GM18498 (cell line): Measurements from ENCODE around the gene PIK3C2B.
"Not testable (repeated sequence)": the region's sequence is repeated elsewhere in the genome, so short reads cannot be mapped to it uniquely, and the experiment has no call there.

ENCODE experiments used
- ATAC-seq: cut with Tn5 transposase; IDR thresholded peaks from one replicate; pipeline ENCODE4 v1.9.1; 2021; ENCODE audit warnings: mild to moderate bottlenecking, moderate library complexity; ENCODE audit not compliant: unreplicated experiment

Gene PIK3C2B

DNA sequence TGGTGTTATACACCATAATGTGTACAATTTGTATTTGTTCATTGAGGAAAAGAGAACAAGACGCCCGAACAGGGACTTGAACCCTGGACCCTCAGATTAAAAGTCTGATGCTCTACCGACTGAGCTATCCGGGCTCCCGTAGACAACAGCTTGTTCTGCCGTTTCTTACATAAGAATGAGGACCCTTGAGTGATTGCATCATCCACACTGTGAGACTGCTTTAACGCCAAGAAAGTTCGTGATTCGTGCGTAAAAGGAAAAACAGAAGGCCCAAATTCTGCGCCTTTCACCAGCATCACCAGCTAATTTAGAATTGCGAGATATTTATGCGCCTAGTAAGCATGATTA, 12.3 kb upstream of the PIK3C2B start:
- peak; percentile 57 for ATAC-seq

DNA sequence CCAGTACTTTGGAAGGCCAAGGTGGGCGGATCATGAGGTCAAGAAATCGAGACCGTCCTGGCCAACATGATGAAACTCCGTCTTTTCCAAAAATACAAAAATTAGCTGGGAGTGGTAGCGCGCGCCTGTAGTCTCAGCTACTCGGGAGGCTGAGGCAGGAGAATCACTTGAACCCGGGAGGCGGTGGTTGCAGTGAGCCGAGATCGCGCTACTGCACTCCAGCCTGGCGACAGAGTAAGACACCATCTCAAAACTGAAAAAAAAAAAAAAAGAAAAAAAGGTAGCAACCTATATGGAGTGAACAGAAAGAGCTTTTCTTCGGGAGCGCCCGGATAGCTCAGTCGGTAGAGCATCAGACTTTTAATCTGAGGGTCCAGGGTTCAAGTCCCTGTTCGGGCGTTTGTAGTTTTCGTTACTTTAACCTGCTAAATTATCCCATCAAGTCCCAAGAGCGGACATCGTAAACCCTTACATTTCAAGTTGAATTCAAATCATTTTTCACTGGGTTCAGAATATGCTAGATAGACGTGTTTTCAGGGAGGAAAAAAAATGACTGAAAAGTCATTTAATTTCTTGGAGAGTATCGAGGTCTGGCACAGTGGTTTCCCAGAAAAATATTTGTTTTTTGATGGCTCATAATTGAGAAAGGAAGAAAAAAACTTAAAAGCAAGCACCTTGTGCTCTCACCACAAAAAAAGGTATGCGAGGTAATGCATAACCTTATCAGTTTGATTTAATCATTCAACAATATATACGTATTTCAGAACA, 11.8 kb upstream of the PIK3C2B start:
- ATAC-seq = peak; percentile 73

DNA sequence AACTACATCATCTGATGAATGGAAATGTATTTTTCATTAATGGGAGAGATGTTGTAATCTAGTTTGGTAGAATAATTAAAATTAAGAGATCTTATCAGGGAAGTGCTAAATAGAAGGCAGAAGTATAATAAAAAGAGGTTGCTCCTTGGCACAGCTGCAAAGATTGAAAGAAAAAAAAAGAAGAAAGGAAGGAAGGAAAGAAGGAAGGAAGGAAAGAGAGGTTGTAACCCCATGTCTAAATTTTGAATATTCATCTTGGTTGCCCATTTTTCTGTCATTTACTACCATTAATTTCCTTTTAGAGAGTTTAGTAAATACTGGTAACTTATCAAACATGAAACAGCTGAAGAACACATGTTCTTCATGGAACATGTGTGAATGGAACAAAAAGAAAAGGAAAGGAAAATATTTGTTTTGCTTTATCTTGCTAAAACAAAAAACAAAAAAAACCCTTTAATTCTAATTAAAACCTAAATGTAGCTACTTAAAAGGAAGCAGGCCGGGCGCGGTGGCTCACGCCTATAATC, 11.1 kb upstream of the PIK3C2B start:
- ATAC-seq = no peak

DNA sequence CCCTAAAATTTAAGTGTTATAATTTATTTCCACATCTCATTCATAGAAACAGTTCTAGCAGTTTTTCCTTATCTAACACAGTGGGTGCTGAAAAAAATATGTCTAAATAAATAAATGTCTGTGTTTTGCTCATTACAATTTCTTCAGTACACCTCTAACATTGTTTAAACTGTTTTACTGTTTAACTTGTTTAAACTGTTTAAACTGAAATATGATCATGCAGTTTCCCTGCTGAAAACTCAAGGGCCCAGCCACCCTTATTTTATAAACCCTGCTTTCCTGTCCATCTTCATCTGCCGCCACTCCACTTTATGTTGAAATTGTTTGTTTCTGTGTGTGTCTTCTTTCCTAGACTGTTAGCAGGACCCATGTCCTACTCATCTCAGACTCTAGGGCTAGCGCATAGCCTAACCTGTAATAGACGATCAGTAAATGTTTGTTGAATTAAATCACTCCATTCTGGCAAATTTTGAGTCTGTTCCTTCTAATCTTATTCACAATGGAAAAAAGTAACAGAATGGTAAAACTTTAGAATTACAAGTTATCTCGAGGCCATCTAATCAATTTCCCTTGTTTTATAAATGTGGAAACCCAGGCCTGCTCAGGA, 9.4 kb upstream of the PIK3C2B start:
- ATAC-seq = no peak

DNA sequence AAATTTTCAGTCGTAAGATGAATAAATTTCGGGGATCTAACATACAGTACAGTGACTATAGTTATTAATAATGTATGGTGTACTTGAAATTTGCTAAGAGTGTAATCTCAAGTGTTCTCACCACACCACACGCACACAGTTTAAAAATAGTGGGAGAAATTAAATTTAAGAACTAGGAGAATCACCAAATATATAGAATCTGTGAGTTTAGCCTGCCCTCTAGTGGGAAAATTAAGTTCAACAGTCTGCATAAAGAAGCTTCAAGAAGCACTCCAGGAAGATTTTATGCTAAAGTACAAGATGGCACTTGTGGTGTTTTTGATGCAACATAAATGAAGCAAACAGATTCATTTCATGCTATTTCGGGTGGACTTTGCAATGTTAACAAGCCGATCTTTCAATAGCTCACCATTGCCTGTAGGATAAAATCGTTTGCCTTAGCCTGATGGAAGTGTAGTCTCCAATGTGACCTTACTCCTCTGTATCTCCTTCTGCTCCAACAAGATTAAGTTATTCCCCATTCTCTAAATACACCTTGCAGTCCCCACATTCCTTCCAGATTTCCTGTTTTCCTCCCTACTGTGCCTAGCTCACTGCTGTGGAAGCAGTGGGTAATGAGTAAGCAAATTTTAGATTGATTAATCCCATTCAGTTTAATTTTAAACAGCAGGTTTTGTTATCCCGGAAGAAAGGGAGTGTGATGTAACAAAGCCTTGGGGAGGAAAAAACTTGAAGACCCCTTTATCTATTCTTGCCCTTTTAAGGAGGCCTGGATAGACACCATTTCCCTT, 8.7 kb upstream of the PIK3C2B start:
- ATAC-seq = no peak

DNA sequence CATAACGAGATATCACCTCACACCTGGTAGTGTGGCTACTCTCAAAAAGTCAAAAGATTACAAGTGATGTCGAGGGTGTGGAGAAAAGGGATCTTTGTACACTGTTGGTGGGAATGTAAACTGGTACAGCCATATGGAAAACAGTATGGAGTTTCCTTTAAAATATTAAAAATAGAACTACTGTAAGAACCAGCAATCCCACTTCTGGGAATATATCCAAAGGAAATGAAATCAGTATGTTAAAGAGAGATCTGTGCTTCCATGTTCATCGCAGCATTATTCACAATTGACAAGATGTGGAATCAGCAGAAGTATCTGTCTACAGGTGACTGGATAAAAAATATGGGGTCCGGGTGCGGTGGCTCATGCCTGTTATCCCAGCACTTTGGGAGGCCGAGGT, 7.6 kb upstream of the PIK3C2B start:
- no peak for ATAC-seq

DNA sequence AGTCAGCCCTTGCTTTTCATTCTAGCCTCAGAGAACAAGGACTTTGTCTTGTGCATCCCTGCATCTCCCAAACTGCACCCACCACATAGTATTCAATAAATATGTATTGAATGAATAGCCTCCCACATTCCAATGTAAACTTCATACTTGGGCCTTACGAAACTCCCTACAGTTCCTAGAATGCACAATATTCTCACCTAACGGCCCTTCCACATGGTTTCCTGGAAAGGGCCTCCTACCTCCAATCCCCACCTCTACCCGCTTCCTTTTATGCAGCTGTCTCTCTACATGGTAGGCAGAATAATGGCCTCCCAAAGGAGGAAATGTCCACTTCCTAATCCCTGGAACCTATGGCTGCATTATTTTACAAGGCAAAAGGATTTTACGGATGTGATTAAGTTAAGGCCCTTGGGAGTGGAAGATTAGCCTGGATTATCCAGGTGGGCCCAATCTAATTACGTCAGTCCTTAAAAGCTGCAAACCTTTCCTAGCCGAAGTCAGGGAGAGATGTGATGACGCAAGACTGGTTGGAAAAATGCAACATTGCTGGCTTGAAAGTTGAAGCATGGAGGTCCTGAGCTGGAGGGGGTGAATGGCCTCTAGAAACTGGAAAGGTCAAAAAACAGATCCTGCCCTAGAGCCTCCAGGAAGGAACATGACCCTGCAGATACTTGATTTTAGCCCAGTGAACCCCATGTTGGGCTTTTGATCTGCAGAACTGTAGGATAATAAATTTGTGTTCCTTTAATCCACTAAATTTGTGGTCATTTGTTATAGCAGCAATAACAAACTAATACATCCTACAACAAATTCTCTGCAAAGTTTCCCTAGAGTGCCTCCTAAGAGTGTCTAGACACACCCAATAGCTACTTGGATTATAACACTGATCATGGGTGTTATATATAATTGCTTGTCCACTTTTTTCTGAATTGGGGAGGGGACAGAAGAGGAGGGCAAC, 5.2 kb upstream of the PIK3C2B start:
- ATAC-seq = no peak

DNA sequence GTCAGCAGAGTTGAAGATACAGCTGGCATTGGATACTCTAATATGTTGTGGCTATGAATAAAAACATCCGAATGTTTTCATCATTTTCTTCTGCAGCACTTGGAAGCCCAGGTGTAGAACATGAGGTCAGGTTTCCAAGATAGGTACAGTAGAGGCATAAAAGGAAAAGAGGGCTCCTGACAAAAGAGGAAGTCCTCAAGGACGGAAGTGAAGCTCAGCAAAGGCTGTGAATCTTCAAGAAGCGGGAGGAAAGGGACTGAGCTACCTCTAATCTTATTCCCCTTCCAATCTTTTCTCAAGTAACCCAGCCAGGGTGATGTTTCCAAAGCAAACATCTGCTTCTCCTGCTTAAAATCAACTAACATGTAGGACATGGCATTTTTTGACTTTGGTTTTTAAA, 4.4 kb upstream of the PIK3C2B start:
- no peak for ATAC-seq

DNA sequence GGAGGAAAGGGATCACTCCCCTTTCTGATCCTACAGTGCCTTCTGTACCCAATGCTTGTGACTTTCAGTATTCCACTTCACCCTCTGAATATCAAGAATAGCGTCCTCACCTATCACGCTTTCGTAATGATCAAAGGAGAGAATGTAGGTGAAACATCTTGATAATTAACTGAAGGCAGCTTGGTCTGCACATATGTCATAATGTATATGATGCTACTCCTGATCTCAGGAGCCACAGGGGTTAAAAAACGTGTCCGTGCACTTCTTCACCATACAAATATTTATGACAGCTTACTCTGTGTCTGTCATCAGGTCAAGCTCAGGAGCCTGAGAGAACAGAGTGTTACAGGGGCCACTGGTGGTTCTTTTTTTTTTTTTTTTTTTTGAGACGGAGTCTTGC, 1.2 kb upstream of the PIK3C2B start:
- ATAC-seq = no peak

DNA sequence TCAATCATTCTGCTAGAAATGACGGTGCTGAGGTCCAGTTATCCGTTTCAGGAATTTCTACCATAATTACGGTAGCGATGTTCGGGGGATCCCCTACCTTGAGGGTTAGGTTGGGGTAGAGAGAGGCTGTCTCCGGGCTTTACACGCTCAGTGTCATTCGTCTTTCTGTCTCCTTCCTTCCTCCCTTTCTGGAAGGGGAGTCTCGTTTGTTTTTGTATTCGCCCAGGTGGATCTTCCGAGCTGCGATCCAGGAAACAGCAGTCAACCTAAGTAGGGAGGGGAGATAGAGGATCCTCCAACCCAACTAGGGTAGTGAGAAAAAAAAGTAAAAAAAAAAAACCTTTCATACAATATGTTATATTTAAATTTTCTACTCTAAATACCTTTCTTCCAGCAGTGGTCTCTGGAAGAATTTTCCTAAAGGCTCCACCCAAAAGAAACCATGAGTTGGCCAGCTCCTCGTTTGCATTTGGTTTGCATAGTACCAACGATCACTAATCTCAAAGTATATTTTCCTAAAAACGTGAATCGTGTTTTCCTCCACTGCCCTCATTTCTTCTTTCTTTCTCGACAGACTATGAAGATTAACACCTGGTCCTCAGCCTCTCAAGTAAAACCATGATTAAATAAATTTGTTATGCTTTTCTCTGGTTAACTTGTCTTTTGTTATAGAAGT, 611 bp upstream of the PIK3C2B start:
- ATAC-seq = peak; percentile 36

DNA sequence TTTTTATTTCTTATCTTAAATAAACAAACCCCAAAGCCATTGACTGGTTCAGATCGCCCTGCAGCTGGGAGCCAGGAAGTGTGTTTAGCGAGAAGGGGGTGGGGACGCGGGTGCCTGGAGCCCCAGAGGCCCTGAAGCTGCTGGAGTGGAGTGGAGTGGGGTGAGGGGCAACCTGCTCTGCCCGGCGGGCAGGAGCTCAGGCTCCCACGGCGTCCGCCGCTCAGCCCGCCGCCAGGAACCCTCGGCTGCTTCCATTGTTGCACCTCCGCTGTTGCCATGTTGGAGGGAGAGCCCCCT, 673 bp downstream of the PIK3C2B start:
- peak; percentile 36 for ATAC-seq

DNA sequence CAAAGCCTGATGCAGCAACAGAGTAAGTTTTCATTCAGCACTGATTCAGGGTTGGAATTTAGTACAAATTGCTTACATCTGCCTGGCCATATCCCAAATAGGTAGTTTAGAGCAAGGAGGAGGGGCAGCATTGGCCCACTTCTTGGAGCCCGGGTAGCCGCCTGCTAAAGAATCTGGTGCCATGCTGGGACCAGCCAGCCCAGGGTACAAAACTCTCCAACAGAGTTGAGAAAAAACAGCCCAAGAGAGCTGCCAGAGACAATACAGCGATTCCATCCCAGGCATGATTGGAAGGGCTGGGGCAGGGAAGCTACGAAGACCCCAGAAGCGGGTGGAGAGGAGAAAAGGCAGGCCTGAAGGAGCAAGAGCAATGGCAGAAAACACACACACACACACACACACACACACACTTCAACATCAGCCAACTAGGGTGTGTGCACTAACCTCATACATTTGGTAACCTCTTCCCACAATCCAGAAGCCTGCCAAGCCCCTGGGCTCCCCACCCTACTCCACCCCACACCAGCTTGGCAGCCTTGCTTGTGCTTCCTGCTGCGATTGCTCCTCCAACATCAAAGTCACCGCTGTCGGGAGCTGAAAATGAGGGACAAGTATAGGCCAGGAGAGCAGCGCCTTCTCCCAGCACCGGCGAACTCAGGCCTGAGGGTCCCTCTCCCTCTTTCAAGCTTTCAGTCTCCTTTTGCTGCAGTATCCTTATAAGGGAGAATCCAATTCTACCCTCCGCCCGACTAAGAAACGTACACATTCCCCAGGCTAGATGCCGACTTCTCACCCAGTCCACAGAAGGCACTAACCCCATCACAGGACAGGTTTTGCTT, 1.2 kb downstream of the PIK3C2B start:
- no peak for ATAC-seq

DNA sequence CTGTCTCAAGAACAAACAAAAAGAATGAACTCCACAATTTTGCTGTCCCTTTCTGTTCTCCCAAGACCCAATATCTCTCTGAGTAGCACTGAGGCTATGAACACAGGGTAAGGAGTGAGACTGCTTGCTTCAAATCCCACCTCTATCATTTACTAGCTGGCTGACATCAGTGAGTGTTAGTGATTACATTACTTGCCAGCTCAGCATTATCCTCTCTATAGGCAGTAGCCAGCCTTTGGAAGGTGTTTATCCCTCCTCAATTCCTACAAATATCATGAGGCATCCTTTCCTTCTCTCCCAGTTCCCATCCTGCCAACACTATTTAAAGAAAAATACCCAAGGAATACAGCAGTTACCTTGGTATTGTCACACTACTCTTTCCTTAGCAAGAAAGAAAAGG, 3.0 kb downstream of the PIK3C2B start:
- no peak for ATAC-seq

DNA sequence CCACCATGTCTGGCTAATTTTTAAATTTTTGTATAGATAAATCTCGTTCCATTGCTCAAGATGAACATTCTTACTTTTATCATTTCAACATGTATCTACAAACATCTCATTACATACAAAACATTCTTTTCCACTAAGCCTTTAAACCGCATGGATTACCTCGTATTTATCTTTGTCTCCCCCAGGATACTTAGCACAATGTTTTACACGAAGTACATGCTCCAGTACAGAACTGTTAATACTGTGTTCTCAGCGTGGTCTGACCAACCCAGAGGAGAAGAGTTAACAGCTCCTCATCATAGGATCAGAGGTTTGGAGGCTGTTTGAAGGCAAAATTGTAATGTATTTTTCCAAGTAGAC, 7.4 kb downstream of the PIK3C2B start:
- no peak for ATAC-seq

DNA sequence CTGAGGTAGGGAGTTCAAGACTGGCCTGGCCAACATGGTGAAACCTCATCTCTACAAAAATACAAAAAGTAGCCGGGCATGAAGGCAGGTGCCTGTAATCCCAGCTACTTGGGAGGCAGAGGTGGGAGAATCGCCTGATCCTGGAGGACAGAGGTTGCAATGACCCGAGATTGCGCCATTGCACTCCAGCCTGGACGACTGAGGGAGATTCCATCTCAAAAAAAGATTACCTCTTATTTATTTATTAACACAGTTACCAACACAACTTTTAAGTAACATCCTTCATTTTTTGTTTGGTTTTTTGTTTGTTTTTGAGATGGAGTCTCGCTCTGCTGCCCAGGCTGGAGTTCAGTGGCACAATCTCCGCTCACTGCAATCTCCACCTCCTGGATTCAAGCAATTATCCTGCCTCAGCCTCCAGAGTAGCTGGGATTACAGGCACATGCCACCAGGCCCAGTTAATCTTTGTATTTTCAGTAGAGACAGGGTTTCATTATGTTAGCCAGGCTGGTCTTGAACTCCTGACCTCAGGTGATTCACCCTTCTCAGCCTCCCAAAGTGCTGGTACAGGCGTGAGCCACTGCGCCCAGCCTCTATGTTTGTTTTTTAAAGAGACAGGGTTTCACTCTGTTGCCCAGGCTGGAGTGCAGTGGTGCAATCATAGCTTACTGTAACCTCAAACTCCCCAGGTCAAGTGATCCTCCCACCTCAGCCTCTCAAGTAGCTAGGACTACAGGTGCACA, 7.9 kb downstream of the PIK3C2B start:
- not testable (repeated sequence) for ATAC-seq

DNA sequence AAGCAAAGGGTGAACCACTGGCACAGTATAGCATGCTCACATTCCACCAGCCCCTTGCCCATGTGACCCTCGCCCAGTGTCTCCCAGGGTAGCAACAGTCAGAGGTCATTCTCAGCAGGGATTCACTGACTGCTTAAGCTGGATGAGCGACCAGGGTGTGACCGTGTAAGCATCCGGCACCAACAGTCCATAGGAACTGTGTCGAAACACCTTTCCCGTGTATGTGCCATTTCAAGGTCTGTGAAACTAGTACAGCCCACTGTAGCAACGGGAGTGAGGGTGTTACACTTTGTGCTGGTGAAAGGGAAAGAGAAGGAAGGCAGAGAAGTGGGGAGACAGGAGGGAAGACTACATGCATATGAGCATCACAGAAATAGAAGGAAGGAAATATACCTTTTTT, 10.8 kb downstream of the PIK3C2B start:
- ATAC-seq = no peak

DNA sequence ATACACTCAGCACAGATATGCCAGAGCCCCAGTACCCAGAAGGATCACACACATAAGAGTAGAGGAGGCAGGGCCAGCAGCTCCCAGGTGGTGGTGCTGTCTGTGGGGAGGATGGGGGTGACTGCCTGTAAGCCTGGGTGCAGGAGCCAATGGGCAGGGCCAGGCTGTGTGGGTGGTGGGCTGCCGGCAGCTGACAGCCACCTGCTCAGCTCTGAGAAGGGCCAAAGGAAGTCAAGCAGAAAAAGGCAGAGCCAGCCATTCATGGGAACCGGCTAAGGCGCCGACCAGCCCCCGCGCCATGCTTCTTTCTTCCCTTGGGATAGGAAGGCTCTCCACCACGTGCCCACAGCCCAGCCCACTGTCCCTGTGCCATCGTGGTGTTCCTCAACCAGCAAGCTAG, 14.1 kb downstream of the PIK3C2B start:
- peak; percentile 64 for ATAC-seq

DNA sequence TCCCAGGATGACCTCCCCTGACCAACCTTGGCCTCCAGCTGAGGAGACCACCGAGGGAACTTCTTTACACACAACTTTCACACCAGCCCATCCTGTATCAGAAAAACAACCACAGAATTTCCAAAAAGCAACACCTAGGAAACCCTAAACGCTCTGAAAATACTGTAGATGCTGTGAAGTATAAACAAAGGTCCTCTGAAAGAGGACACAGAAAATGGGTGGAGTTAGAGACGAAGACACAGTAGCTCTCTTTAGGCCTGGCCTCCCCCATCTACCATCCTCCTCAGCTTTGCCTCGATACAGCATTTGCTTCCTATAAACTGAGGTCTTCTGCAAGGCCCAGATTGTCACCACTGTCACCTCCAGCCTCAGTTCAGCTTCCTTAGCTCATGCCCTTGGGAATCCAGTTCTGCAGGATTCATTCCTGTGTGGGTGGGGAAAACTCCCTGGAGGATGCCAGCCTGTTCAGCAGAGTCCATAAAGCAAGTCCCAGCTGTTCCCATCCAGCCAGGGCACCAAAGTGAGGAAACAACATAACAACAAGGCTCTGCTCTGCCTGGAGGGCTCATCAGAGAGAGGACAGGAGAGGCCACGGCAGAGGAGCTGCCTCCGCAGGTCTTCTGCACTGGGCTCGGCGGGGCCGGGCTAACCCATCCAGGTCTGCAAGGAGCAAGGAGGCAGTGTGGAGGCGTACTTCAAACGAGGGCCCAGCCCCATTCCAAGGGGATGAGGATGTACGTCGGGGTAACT, 15.0 kb downstream of the PIK3C2B start:
- no peak for ATAC-seq
